HG03135 (cell line): ENCODE results near the gene NDUFS2.
"Not testable (repeated sequence)": the region's sequence is repeated elsewhere in the genome, so short reads cannot be mapped to it uniquely, and the experiment has no call there.

ENCODE experiments used
- ATAC-seq: cut with Tn5 transposase; IDR thresholded peaks from one replicate; pipeline ENCODE4 v1.9.1; 2021; ENCODE audit warnings: mild to moderate bottlenecking, moderate library complexity; ENCODE audit not compliant: unreplicated experiment

The NDUFS2 gene

DNA sequence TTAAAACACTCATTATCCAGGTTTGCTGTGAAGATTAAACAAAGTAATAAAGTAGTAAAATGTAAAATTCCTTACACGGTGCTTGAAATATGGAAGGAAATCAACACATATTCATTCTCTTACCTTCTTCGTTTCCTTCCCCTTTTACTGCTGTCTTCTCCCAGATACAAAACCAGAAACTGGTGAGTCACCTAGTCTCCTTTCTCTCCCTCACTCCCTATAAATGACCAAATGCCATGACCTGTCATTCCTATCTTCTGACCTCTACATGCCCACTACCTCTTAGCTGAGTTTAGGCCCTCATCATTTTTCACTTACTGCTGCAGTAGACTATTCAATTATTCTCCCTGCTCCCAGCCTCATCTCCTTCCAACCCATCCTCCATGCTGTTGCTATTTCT lies 40.1 kb downstream of the NDUFS2 start:
- ATAC-seq: no peak

DNA sequence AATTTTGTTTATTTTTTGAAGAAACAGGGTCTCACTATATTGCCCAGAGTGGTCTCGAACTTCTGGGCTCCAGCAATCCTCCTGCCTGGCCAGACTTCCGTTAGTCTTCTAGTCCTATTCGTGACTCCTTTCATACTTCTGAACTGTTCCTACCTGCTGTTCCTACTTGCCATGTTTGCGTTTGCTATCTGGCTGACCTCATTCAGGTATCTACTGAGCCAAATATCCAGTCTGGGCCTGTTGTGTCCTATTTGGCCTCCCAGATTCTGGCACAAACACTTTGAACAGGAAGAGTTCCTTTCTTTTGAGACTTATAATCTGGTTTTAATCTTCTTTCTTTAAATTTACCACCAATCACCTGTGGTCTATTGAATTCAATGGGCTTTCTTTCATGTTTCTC lies 42.7 kb downstream of the NDUFS2 start:
- no peak for ATAC-seq

DNA sequence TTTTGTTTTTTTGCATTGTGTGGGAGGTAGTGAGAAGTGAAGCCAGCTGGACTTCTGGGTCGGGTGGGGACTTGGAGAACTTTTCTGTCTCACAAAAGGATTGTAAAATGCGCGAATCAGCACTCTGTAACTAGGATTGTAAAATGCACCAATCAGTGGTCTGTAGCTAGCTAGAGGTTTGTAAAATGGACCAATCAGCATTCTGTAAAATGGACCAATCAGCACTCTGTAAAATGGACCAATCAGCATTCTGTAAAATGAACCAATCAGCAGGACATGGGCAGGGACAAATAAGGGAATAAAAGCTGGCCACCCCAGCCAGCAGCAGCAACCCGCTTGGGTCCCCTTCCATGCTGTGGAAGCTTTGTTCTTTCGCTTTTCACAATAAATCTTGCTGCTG lies 47.9 kb downstream of the NDUFS2 start:
- ATAC-seq: not testable (repeated sequence)

DNA sequence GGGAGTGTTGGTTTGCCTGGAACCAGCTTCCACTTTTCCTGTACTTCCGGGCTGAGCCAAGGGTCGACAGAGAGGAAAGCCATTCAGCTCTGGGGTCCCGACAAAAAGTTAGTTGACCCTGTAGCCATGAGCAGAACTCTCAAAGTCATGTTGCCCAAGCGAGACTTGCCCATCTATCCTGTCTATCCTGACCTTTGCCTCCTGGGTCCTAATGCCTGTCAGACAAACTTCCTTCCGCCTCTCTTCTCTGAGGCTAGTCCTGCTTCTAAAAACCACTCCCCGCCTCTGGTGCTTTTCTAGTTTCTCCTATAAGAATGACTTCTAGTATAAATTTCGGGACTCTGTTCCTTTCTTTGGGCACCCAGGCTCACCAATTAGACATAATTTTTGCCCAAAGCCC lies 48.7 kb downstream of the NDUFS2 start:
- no peak for ATAC-seq

DNA sequence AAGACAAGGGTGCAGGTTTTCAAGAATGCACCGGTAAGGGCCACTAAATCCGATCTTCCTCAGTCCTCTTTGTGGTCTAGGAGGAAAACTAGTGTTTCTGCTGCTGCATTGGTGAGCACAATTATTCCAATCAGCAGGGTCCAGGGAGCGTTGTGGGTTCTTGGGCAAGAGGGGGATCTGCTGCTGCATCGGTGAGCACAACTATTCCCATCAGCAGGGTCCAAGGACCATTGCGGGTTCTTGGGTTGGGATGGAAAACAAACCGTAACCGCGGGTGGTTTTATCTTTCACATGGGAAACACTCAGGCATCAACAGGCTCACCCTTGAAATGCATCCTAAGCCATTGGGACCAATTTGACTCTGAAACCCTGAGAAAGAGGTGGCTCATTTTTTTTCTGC lies 49.4 kb downstream of the NDUFS2 start:
- ATAC-seq: no peak

DNA sequence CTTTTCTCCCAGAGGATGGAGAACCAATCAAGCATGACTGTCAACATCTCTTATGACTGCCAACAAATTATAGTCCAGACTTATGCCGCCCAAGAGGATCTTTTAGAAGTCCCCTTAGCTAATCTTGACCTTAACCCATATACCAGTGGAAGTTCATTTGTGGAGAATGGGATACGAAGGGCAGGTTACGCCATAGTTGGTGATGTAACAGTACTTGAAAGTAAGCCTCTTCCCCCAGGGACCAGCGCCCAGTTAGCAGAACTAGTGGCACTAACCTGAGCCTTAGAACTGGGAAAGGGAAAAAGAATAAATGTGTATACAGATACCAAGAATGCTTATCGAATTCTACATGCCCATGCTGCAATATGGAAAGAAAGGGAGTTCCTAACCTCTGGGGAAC lies 53.1 kb downstream of the NDUFS2 start:
- not testable (repeated sequence) for ATAC-seq

DNA sequence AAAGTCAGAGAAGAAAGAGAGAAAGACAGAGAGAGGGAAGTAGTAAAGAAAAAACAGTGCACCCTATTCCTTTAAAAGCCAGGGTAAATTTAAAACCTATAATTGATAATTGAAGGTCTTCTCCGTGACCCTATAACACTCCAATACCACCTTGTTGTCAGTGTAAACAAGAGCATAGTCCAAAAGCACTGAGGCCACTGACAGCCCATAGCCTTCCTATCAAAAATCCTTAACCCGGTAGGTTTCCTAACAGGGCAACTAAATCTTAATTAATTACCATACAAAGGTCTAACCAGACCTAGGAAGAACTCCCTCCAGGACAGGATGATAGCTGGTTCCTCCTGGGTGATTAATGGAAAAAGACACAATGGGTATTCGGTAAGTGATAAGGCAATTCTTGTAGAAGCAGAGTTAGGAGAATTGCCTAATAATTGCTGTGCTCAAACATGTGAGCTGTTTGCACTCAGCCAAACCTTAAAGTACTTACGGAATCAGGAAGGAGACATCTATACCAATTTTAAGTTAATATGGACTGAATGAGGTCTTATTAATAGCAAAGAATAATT lies 53.9 kb downstream of the NDUFS2 start:
- ATAC-seq: not testable (repeated sequence)

DNA sequence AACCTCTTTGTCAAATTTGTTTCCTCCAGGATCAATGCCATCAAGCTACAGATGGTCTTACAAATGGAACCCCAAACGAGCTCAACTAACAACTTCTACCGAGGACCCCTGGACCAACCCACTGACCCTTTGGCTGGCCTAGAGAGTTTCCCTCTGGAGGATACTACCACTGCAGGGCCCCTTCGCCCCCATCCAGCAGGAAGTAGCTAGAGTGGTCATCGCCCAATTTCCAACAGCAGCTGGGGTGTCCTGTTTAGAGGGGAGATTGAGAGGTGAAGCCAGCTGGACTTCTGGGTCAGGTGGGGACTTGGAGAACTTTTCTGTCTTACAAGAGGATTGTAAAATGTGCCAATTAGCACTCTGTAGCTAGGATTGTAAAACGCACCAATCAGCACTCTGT lies 54.9 kb downstream of the NDUFS2 start:
- not testable (repeated sequence) for ATAC-seq

DNA sequence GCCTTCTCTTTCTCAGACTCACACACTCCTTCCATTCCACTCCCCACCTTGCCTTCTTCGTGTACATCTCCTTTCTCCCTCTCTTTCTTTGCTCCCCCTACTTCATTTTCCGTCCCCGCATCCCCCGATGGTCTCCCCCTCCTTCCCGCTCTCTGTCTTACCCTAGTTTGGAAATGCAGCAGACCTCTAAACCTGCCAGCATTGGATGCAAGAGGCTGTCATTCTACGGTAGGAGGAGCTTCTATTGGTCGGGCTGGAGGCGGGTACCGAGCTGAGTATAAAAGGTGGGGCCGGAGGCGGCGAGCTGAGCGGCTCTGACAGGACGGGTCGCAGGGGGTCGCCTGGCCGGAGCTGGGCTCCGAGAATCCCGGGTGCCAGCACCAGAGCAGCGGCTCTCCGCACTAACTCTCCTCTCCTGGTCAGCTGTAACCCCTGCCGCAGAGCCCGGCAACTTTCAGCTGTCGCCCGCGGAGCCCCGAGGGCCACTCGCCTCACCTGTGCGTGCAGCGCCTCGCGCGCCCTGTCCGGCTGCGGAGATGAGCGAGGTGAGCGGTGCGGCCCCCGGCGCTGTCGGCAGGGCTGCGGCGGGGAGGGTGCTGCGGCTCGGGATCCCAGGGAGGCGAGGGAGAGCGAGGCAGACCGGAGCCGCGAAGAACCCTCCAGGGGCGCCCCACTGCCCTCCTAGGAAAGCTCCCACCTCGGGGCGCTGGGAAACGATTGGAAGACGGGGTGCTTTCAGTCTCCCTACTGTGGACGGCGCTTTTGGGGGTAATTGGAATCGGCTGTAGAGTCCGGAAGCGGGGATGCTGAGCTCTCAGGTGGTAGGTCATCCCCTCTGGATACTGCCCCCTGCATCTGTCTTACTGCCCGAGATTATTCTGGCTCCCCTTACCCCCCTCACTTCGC lies 56.5 kb downstream of the NDUFS2 start, which contains the start of gene PCP4L1:
PCP4L1 (plus strand) TSS at position 307 of the 906 bp plus-strand sequence; CDS start at position 537, 230 bp downstream.
- ATAC-seq: no peak

DNA sequence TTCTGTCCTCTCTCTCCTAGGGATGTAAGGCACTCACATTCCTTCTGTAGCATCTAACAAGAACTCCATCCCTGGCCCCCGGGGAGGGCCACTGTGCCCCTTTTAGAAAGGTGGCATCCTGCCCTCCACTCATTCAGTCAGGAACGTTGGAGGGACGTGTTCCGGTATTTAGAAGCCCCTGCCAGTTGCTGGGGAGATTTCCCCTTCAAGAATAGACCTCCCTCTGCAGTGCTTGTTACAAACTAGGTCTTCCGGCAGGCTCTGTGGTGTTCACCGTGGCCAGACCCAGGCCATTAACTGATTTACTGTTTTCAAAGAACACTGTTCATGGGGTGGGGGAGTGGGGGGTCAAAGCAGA lies 57.2 kb downstream of the NDUFS2 start:
- ATAC-seq: no peak

DNA sequence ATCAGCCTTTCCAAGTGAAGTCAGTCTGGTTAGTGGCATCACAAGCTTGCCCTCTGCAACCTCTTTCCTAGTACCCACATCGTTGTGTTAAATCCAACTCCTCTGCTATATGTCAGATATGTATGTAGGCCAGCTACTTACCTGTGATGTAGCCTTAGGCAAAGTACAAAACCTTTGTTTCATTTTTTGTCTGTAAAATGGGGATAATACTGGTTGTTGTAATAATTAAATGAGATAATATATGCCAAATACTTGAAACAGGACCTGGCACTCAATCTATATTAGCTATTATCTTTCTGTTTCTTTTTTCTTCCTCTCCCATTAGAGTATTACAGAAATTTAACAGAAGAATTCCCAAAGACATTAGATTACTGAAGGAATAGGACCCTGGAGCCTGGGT lies 57.6 kb downstream of the NDUFS2 start:
- ATAC-seq: no peak

DNA sequence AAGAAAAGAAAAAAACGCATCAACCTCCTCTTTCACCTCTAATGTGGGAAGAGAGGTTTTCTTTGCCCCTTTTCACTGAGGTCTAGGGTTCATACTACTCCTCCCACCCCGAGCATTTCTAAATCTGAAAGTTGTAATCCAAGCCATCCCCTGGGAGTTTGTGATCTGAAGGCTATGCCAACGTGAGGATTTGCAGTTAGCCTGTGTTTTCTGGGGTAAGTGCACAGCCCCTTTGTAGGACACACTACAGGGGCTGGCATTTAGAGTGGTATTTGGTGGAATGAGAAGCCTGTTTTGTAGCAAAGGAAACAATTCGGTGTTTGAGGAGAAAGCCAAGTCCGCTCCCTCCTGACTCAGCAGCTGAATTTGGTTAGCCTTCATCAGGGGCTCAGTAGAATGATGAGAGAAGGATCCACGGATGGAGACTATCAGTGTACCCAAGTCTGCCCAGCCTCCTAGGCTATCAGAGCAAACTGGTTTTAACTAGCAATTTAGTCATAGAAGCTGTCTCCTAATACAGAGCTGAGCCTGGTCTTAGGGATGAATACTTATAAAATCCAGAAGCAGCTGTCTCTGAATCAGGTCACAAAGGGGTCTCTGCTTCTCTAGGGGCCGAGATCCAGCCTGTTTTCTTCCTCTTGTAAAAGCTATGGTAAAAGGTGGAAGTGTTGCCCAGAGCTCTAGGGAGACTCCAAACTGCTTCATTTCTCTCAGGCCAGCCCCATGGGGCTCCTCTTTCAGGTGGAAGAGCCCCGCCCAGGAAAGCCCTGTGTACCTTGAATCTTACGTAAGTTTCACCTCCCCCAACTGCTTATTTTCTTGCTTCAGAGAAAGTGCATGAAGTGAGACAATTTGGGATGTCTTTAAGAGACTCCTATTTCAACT lies 58.5 kb downstream of the NDUFS2 start:
- no peak for ATAC-seq

DNA sequence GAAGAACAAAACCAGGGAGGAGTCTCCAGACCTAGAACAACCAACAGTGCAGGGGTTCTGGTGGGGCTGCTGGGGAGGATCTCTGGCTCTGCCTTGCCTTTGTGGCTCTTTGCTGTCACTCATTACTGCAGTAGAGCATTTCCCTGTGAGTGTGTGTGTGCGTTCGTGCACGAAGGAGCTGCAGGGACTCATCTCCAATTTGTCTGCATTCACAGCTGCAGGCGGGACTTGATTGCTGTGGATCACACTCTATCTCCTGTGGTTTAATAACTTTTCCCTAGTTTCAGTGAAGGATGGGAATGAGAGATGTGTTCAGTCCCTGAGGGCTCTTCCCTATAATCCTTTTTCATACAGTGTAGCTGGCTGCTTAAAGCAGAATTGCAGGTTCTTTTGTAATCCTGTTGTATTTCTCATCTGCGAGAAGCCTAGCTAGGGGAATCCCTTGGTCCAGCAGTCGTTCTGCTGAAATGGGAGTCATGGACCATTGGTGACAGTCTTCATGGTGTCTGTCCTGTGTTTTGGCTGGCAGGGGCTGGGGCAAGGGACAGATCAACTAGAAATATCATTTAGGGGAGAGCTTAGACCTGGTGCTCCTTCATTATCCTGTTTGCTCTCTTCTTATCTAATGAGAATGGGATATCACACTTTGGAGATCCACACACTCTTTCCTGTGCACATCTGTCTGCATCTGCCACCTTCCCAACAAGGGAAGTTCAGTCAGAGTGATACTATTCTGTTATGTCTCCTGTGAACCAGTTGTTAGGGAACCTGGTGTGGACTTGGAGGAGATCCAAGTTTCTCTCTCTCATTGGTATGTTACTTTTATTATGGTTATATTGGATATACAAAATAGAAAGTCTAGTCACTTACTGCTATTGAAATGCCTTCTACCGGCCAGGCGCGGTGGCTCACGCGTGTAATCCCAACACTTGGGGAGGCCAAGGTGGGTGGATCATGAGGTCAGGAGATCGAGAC lies 59.4 kb downstream of the NDUFS2 start:
- no peak for ATAC-seq
